ENCODE data around the gene DTX1. TPM values are rescaled to one million over a fixed set of nuclear protein-coding genes. Genes with fewer than 3 reads are reported as not detected.

Gene DTX1
- total RNA-seq, 1 experiment from 2014 or later, result 0.11 TPM

- DNase-seq (ENCODE audit: low read depth), result no peak
Observed at GRCh38 chr12:113094738-113095137, 38.2 kb downstream of the DTX1 start.

GRCh38 chr12:113095405-113095804 is 38.9 kb downstream of the DTX1 start:
- no peak for DNase-seq (ENCODE audit: low read depth)

- no peak for DNase-seq (ENCODE audit: low read depth)
Observed at GRCh38 chr12:113096675-113097461, 40.3 kb downstream of the DTX1 start.

- peak; percentile 18 for DNase-seq (ENCODE audit: low read depth)
Observed at GRCh38 chr12:113097716-113098440, 41.3 kb downstream of the DTX1 start.

GRCh38 chr12:113098441-113099028 is 42.0 kb downstream of the DTX1 start:
- DNase-seq (ENCODE audit: low read depth), result peak; percentile 86

GRCh38 chr12:113099364-113099763 is 42.8 kb downstream of the DTX1 start:
- DNase-seq (ENCODE audit: low read depth), result no peak

GRCh38 chr12:113099764-113100163 is 43.2 kb downstream of the DTX1 start:
- no peak for DNase-seq (ENCODE audit: low read depth)

GRCh38 chr12:113101751-113102150 is 45.2 kb downstream of the DTX1 start:
- DNase-seq (ENCODE audit: low read depth), result no peak

- DNase-seq (ENCODE audit: low read depth), result no peak
Observed at GRCh38 chr12:113102811-113103210, 46.3 kb downstream of the DTX1 start.

- DNase-seq (ENCODE audit: low read depth), result no peak
Observed at GRCh38 chr12:113103756-113104450, 47.4 kb downstream of the DTX1 start.

GRCh38 chr12:113104953-113105510 is 48.5 kb downstream of the DTX1 start:
- no peak for DNase-seq (ENCODE audit: low read depth)

GRCh38 chr12:113105606-113106271 is 49.2 kb downstream of the DTX1 start:
- no peak for DNase-seq (ENCODE audit: low read depth)

GRCh38 chr12:113106361-113106760 is 49.8 kb downstream of the DTX1 start:
- DNase-seq (ENCODE audit: low read depth), result no peak

- no peak for DNase-seq (ENCODE audit: low read depth)
Observed at GRCh38 chr12:113108308-113108707, 51.8 kb downstream of the DTX1 start.

GRCh38 chr12:113109360-113109759 is 52.8 kb downstream of the DTX1 start:
- no peak for DNase-seq (ENCODE audit: low read depth)

- DNase-seq (ENCODE audit: low read depth), result no peak
Observed at GRCh38 chr12:113109872-113110599, 53.5 kb downstream of the DTX1 start.

- DNase-seq (ENCODE audit: low read depth), result no peak
Observed at GRCh38 chr12:113111247-113111646, 54.7 kb downstream of the DTX1 start.

- DNase-seq (ENCODE audit: low read depth), result no peak
Observed at GRCh38 chr12:113112043-113112899, 55.7 kb downstream of the DTX1 start.

- no peak for DNase-seq (ENCODE audit: low read depth)
Observed at GRCh38 chr12:113113397-113113796, 56.9 kb downstream of the DTX1 start.

All from LHCN-M2 (cell line).